ENCODE data around the gene ZPBP2.
"Not testable (repeated sequence)": the region's sequence is repeated elsewhere in the genome, so short reads cannot be mapped to it uniquely, and the experiment has no call there.

Gene ZPBP2, protein sequence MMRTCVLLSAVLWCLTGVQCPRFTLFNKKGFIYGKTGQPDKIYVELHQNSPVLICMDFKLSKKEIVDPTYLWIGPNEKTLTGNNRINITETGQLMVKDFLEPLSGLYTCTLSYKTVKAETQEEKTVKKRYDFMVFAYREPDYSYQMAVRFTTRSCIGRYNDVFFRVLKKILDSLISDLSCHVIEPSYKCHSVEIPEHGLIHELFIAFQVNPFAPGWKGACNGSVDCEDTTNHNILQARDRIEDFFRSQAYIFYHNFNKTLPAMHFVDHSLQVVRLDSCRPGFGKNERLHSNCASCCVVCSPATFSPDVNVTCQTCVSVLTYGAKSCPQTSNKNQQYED

GRCh38 chr17:39867880-39868553 lies at the start of gene ZPBP2:
Gene ZPBP2, plus strand, starts transcription at chr17:39868202. Its CDS starts 153 bp downstream, at chr17:39868355.
- peak; percentile 34 for DNase-seq (ENCODE audit: low read depth)

DNA sequence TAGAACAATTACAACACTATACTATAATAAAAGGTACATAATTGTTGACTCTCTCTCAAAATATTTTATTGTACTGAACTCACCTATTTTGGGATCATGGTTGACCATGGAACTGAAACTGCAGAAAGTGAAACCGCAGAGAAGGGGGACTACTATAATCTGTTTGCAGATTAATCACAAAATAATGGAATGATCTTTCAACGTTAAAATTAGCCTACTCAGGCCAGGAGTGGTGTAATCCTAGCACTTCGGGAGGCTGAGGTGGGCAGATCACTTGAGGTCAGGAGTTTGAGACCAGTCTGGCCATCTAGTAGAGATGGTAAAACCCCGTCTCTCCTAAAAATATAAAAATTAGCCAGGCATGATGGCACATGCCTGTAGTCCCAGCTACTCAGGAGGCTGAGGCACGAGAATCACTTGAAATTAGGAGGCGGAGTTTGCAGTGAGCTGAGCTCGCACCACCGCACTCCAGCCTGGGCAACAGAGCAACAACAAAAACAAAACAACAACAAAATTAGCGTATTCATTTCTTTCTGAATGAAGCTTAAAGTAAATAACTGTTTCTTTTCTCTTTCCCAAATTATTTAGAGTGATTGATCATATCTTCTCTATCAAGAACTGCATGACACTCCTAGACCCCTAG lies 49.5 kb upstream of the ZPBP2 start:
- DNase-seq (ENCODE audit: low read depth), result no peak

- DNase-seq (ENCODE audit: low read depth), result no peak
These were observed 47.5 kb upstream of the ZPBP2 start for GRCh38 chr17:39820541-39820940.

GRCh38 chr17:39820987-39821386 lies 47.0 kb upstream of the ZPBP2 start:
- no peak for DNase-seq (ENCODE audit: low read depth)

GRCh38 chr17:39822051-39822451 lies 46.0 kb upstream of the ZPBP2 start:
- DNase-seq (ENCODE audit: low read depth), result no peak

- DNase-seq (ENCODE audit: low read depth), result no peak
These were observed 44.5 kb upstream of the ZPBP2 start for GRCh38 chr17:39823407-39824054.

DNA sequence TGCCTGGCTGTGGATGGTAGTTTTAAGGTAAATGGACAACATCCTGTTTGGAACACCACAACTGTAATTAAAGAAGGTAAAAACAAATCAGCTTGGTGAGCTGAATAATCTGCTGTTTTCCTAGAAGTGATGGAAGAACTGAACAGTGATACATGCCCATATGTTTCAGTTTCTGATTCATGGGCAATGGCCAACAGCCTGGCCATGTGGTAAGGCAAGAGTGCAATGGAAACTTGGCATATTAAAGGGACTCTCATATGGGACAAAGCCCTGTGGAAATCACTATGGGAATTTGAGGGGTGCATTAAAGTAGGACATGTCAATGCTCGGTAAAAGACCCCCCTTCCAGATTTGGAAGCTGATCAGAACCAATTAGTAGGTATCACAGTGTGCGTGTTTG lies 41.7 kb upstream of the ZPBP2 start:
- no peak for DNase-seq (ENCODE audit: low read depth)

- DNase-seq (ENCODE audit: low read depth), result no peak
These were observed 39.6 kb upstream of the ZPBP2 start for GRCh38 chr17:39828443-39828842.

DNA sequence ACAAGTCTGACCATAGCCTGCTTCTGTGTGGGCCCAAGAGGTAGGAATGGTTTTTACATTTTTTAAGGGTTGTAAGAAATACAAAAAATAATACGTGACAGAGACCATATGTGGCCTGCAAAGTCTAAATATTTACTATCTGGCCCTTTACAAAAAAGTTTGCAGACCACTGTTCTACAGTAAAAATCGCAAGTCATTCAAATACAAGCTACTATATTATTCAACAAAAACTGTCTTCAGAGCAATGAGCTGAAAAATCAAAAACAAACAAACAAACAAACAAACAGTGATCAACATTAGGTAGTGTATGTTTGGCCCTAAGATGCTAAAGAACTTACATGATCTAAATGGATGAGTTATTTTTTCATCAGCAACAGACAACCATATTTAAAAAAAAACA lies 36.4 kb upstream of the ZPBP2 start:
- DNase-seq (ENCODE audit: low read depth), result no peak

- no peak for DNase-seq (ENCODE audit: low read depth)
These were observed 34.0 kb upstream of the ZPBP2 start for GRCh38 chr17:39834017-39834416.

DNA sequence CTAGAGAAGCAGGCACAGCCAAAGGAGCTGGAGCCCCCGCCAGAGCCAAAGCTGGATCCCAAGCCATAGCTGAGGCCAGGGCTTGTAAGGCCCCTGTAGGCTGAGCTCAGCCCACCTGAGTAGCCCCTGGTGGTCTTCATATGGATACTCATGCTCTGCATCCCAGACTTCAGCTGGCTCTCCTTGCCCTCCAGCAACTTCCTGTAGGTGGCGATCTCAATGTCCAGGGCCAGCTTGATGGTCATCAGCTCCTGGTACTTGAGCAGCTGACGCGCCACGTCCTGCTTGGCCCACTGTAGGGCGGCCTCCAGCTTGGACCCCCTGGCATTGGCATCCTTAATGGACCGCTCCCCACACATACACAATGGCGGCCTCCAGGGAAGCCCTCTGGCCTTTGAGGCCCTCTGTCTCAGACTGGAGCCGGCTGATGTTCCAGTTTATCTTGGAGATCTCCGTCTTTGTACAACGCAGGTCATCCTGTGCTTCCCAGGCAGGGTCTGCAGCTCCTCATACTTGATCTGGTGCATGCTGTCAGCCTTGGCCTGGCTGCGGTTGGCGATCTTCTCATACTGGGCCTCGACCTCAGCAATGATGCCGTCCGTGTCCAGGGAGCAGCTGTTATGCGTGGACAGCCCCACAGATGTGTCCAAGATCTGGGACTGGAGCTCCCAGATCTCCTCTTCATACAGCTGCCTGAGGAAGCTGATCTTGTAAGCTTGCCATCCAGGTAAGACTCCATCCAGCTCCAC lies 32.8 kb upstream of the ZPBP2 start:
- DNase-seq (ENCODE audit: low read depth), result no peak

- DNase-seq (ENCODE audit: low read depth), result no peak
These were observed 31.9 kb upstream of the ZPBP2 start for GRCh38 chr17:39836117-39836516.

- no peak for DNase-seq (ENCODE audit: low read depth)
These were observed 29.9 kb upstream of the ZPBP2 start for GRCh38 chr17:39838057-39838456.

DNA sequence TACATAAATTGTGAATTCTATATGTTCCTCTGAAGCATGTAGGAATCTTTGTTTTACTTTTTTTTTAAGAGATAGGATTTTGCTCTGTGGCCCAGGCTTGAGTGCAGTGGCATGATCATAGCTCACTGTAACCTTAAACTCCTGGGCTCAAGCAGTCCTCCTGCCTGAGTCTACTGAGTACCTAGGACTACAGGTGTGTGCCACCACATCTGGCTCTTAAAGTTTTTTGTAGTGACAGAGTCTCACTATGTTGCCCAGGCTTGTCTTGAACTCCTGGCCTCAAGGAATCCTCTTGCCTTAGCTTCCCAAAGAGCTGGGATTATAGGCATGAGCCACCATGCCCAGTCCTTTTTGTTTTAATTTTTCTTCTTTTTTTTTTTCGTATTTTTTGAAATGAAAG lies 29.2 kb upstream of the ZPBP2 start:
- DNase-seq (ENCODE audit: low read depth), result no peak

DNA sequence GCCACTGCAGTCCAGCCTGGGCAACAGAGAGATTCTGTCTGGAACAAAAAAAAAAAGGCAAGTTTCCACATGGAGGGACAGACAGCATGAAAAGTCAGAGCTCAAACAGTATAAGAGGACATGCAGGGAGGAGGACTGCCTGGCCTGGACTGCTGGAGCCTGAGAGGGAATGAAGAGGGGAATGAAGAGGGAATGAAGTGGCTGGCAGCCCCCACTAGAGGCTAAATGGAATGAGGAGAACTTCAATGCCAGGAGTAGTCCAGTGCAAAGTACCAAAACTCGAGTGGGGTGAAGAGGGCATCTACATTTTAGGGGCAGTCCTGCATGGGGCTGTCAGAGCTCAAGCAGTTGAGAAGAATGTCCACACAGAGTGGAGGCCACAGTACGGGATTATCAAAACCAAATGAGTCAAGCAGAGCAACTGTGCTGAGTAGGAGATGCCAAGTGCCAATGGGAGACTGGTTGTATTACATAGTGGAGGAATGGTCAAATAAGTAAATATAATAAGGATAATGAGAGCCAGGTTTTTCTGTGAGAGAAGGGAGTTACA lies 26.8 kb upstream of the ZPBP2 start:
- DNase-seq (ENCODE audit: low read depth), result no peak

- no peak for DNase-seq (ENCODE audit: low read depth)
These were observed 22.8 kb upstream of the ZPBP2 start for GRCh38 chr17:39845052-39845846.

DNA sequence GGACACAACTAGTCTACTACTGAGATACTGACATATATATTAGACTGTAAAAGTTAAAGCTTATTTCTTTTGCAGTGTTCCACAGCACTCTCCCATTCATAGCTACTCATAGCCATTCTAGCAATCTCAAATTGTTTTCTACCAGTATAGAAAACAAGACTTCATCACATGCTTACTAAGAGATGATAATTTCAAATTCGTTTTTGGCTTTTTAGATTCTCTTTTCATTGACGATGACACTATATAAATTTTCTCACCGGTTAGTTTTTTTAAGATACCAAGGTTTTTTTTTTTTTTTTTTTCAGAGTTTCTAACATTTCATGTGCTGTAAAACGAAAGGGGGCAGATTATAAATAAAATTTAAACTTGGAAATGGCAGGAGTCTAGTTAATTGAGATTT lies 21.8 kb upstream of the ZPBP2 start:
- no peak for DNase-seq (ENCODE audit: low read depth)

- DNase-seq (ENCODE audit: low read depth), result no peak
These were observed 19.4 kb upstream of the ZPBP2 start for GRCh38 chr17:39848600-39848999.

DNA sequence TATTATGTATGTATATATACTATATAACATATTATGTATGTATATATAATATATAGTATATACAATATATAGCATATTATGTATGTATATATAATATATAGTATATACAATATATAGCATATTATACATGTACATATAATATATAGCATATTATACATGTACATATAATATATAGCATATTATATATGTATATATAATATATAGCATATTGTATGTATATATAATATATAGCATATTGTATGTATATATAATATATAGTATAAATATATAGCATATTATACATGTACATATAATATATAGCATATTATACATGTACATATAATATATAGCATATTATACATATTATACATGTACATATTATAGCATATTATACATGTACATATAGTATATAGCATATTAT lies 17.8 kb upstream of the ZPBP2 start:
- DNase-seq (ENCODE audit: low read depth), result not testable (repeated sequence)

DNA sequence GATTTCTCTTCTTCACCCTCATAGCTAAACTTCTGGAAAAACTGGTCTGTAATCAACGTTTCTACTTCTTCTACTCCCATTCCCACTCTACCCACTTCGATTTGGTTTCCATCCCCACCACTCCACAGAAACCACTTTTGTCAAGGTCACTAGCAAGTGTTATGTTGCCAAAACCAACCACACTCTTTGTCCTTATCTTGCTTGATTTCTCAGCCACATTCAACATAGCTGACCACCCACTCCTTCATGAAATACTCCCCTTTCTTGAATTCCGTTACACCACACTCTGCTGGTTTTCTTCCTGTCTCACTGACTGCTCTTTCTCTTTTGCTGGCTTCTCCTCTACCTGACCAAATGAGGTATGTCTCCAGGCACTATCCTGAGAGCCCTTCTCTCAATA lies 15.8 kb upstream of the ZPBP2 start:
- no peak for DNase-seq (ENCODE audit: low read depth)

- no peak for DNase-seq (ENCODE audit: low read depth)
These were observed 13.1 kb upstream of the ZPBP2 start for GRCh38 chr17:39854909-39855308.

Data from stimulated activated CD8-positive, alpha-beta memory T cell treated with anti-CD3 and anti-CD28 coated beads, Interleukin-4, amount 100 ng/mL, for 24 hours (primary cell).